PC-9 (cell line): ENCODE measurements around the gene SPACA7.

Experiments
- CTCF ChIP-seq: fragments of 200-600 bp; sonication (generic); conservative IDR thresholded peaks from 2 replicates; pipeline ENCODE4 v1.6.1; 2017; ENCODE audit warnings: mixed run types, antibody characterized with exemption, mild to moderate bottlenecking, moderate library complexity
- EZH2 ChIP-seq: fragments of 200-600 bp; sonication (generic); IDR thresholded peaks from 2 replicates; pipeline ENCODE4 v1.8.0; 2017; ENCODE audit warnings: antibody characterized with exemption, low read depth

- TF ChIP-seq CTCF (no peak), EZH2 (no peak)
Measured at GRCh38 chr13:112438515-112438914, 62.4 kb downstream of the SPACA7 start.
